HG03280 (cell line): ENCODE results near the gene SPATA32.
A peak's percentile ranks its signal among the peaks of the same experiment; 100 is the strongest.

Experiments
- ATAC-seq: cut with Tn5 transposase; IDR thresholded peaks from one replicate; pipeline ENCODE4 v1.9.1; 2021; ENCODE audit warnings: mild to moderate bottlenecking, moderate library complexity; ENCODE audit not compliant: unreplicated experiment

The SPATA32 gene

GRCh38 chr17:45247429-45248131 lies 14.3 kb downstream of the SPATA32 start:
- ATAC-seq: peak; percentile 82

GRCh38 chr17:45246861-45247428 lies 14.9 kb downstream of the SPATA32 start:
- no peak for ATAC-seq

GRCh38 chr17:45246338-45246737 lies 15.6 kb downstream of the SPATA32 start:
- no peak for ATAC-seq

GRCh38 chr17:45244725-45245656 lies 16.9 kb downstream of the SPATA32 start:
- no peak for ATAC-seq

GRCh38 chr17:45243750-45244149 lies 18.1 kb downstream of the SPATA32 start:
- no peak for ATAC-seq

- no peak for ATAC-seq
Measured at GRCh38 chr17:45242029-45242414, 19.9 kb downstream of the SPATA32 start.

- ATAC-seq: no peak
Measured at GRCh38 chr17:45241328-45242028, 20.4 kb downstream of the SPATA32 start.

GRCh38 chr17:45240905-45241327 lies 21.0 kb downstream of the SPATA32 start:
- no peak for ATAC-seq

GRCh38 chr17:45238155-45238774 lies 23.6 kb downstream of the SPATA32 start:
- no peak for ATAC-seq

GRCh38 chr17:45237686-45238085 lies 24.2 kb downstream of the SPATA32 start:
- no peak for ATAC-seq

GRCh38 chr17:45236282-45236606 lies 25.6 kb downstream of the SPATA32 start:
- ATAC-seq: no peak

- ATAC-seq: no peak
Measured at GRCh38 chr17:45235416-45236281, 26.2 kb downstream of the SPATA32 start.

GRCh38 chr17:45234641-45235415 lies 27.1 kb downstream of the SPATA32 start:
- no peak for ATAC-seq

- ATAC-seq: no peak
Measured at GRCh38 chr17:45233423-45233924, 28.4 kb downstream of the SPATA32 start.

- ATAC-seq: no peak
Measured at GRCh38 chr17:45232514-45233422, 29.1 kb downstream of the SPATA32 start.

GRCh38 chr17:45231481-45232116 lies 30.3 kb downstream of the SPATA32 start:
- no peak for ATAC-seq

GRCh38 chr17:45230787-45231480 lies 31.0 kb downstream of the SPATA32 start:
- ATAC-seq: no peak
